GM12864 (cell line): ENCODE data around the gene SHB.

ENCODE experiments used
- DNase-seq: peaks from one replicate; pipeline ENCODE4 v3.0.0-alpha.2; 2011; ENCODE audit warnings: low read depth
- H3K4me3 ChIP-seq: 2 replicates; pipeline ENCODE4 v1.5.1; 2011; ENCODE audit warnings: mild to moderate bottlenecking, low read depth, low read length, control low read depth
- CTCF ChIP-seq: IDR thresholded peaks from 2 replicates; pipeline ENCODE4 v1.5.1; 2011; ENCODE audit warnings: low read depth, mild to moderate bottlenecking, moderate library complexity, low read length, control low read depth, inconsistent platforms; ENCODE audit errors: missing control alignments

SHB gene

GRCh38 chr9:38041564-38042243 is 27.3 kb downstream of the SHB start:
- DNase-seq: no peak
- H3K4me3 ChIP-seq: no peak overlapping the region
- no peak for TF ChIP-seq CTCF

GRCh38 chr9:38039907-38040682 is 28.9 kb downstream of the SHB start:
- DNase-seq: no peak
- no peak for TF ChIP-seq CTCF
- H3K4me3 ChIP-seq: no peak overlapping the region

- no peak for TF ChIP-seq CTCF
- no peak for DNase-seq
- H3K4me3 ChIP-seq: no peak overlapping the region
Measured at GRCh38 chr9:38039090-38039906, 29.7 kb downstream of the SHB start.

GRCh38 chr9:38038307-38039089 is 30.5 kb downstream of the SHB start:
- no peak overlapping the region for H3K4me3 ChIP-seq
- TF ChIP-seq CTCF: no peak
- no peak for DNase-seq

- H3K4me3 ChIP-seq: no peak overlapping the region
Measured at GRCh38 chr9:38037981-38038306, 31.1 kb downstream of the SHB start.

More at GRCh38 chr9:38037981-38038306, 31.1 kb downstream of the SHB start:
- no peak for DNase-seq
- no peak for TF ChIP-seq CTCF
